ENCODE results near the gene SDR42E2.
"Not testable (repeated sequence)": the region's sequence is repeated elsewhere in the genome, so short reads cannot be mapped to it uniquely, and the experiment has no call there.

Gene SDR42E2

GRCh38 chr16:22161999-22162655, at the start of gene SDR42E2:
Gene SDR42E2 (plus strand): TSS chr16:22162506. CDS start chr16:22165583, 3,077 bp downstream.
- peak; percentile 60 for DNase-seq (ENCODE audit: low spot score)

GRCh38 chr16:22116095-22116700, 46.1 kb upstream of the SDR42E2 start:
- no peak for DNase-seq (ENCODE audit: low spot score)

DNA sequence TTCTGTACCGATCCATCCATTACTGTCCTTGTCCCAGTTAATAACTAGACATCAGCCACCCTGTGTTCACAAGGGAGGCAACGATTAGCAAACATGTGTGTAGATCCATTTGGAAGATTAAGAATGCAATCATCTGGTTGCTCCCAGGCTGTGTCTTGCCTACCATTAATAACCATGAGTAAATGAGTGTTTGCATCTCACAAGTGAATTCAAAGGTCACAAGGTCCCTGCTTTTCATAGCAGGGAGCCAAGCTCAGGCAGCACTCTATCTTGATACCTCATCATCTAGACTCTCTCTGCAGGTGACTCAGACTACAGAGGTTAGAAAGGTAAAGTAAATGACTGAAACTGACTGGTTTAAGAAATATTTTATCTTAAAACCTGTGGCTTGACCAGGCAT, 44.7 kb upstream of the SDR42E2 start:
- DNase-seq (ENCODE audit: low spot score) = no peak

DNA sequence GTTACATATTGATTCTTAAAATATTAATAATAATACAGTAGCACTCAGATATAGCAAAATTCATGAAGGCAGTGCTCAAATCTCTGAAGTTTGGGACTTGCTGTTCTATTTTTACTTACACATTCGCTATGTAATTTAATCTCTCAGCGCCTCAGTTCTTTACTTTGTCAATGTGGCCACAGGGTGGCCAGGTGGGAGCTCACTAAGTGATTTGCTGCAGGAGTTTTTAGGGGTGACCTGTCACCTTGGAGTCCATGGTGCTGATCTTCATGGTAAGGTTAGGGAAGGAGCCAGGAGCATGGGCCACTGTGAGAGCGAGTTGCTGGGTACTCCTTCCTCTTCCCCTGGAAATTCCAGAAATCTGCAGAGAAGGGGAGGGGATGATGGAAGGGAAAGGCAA, 41.9 kb upstream of the SDR42E2 start:
- DNase-seq (ENCODE audit: low spot score) = no peak

DNA sequence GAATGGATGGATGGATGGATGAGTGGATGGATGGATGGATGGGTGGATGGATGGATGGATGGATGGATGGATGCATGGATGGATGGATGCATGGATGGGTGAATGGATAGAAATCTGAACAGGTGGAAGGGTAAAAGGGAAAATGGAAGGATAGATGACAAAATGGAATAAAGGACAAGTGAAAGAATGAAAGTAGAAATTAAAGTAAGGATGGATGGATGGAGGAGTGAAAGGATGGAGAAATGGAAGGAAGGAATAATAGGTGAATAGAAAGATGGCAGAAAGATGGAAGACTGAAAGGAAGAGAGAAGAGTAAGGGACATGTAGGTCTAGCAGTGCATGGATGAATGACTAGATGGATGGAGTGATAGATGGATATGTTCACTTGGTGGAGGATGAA, 40.1 kb upstream of the SDR42E2 start:
- DNase-seq (ENCODE audit: low spot score) = no peak

- DNase-seq (ENCODE audit: low spot score) = no peak
Measured at GRCh38 chr16:22123146-22123545, 39.2 kb upstream of the SDR42E2 start.

DNA sequence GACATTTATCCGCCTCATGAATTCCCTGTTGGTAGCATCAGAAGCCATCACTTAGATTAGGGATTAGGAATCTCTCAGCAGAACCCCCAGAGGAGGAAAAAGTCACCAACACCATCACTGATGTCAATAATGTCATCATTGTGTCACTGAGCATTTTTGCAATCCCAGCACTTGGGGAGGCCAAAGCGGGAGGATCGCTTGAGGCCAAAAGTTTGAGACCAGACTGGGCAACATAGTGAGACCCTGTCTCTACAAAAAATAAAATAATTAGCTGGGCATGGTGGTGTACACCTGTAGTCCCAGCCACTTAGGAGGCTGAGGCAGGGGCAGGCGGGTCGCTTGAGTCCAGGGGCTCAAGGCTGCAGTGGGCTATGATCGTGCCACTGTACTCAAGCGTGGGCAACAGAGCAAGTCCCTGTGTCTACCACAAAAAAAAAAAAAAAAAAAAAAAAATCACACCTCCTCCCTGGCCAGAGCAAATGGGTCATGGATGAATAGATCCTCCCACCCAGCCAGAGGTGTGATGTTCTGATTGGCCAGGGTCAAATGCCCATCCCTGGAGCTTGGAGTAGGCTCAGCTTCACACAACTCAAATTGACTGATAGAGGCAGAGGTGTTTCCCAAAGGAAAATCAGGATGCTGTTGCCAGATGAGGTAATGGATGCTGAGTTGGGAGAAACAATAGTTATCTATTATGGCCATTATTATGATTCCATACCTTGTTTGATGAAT, 38.4 kb upstream of the SDR42E2 start:
- DNase-seq (ENCODE audit: low spot score) = no peak

- DNase-seq (ENCODE audit: low spot score) = no peak
Measured at GRCh38 chr16:22124583-22125284, 37.6 kb upstream of the SDR42E2 start.

GRCh38 chr16:22126037-22126558, 36.2 kb upstream of the SDR42E2 start:
- no peak for DNase-seq (ENCODE audit: low spot score)

DNA sequence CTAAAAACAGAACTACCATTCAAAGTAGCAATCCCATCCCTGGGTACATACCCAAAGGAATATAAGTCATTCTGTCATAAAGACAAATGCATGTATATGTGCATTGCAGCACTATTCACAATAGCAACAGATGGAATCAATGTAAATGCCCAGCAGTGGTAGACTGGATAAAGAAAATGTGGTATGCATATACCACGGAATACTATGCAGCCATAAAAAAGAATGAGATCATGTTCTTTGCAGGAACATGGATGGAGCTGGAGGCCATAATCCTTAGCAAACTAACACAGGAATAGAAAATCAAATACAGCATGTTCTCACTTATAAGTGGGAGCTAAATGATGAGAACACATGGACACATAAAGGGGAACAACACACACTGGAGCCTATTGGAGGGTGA, 33.8 kb upstream of the SDR42E2 start:
- not testable (repeated sequence) for DNase-seq (ENCODE audit: low spot score)

GRCh38 chr16:22130528-22130927, 31.8 kb upstream of the SDR42E2 start:
- no peak for DNase-seq (ENCODE audit: low spot score)

GRCh38 chr16:22132801-22133200, 29.5 kb upstream of the SDR42E2 start:
- no peak for DNase-seq (ENCODE audit: low spot score)

- no peak for DNase-seq (ENCODE audit: low spot score)
Measured at GRCh38 chr16:22138482-22138881, 23.8 kb upstream of the SDR42E2 start.

GRCh38 chr16:22139008-22139407, 23.3 kb upstream of the SDR42E2 start:
- DNase-seq (ENCODE audit: low spot score) = no peak

GRCh38 chr16:22139732-22140131, 22.6 kb upstream of the SDR42E2 start:
- DNase-seq (ENCODE audit: low spot score) = no peak

GRCh38 chr16:22141767-22142166, 20.5 kb upstream of the SDR42E2 start:
- no peak for DNase-seq (ENCODE audit: low spot score)

GRCh38 chr16:22144520-22144919, 17.8 kb upstream of the SDR42E2 start:
- DNase-seq (ENCODE audit: low spot score) = no peak

DNA sequence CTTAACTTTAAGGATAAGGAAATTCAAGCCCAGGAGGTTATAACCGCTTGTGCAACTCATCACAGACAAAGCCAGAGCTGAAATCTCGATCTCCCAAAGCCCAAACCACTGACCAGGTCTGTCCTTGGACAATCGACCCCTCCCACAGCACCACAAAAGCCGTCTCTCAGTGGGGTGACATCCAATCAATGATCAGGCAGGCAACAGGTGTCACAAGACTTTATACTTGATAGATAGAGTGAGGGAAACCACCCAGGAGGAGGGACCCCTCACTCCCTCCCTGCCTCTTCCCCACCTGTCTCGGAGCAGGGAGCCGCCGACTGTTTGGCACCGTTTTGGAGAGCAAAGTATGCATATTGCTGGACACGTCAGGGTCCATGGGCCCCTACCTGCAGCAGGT, 14.5 kb upstream of the SDR42E2 start:
- no peak for DNase-seq (ENCODE audit: low spot score)

DNA sequence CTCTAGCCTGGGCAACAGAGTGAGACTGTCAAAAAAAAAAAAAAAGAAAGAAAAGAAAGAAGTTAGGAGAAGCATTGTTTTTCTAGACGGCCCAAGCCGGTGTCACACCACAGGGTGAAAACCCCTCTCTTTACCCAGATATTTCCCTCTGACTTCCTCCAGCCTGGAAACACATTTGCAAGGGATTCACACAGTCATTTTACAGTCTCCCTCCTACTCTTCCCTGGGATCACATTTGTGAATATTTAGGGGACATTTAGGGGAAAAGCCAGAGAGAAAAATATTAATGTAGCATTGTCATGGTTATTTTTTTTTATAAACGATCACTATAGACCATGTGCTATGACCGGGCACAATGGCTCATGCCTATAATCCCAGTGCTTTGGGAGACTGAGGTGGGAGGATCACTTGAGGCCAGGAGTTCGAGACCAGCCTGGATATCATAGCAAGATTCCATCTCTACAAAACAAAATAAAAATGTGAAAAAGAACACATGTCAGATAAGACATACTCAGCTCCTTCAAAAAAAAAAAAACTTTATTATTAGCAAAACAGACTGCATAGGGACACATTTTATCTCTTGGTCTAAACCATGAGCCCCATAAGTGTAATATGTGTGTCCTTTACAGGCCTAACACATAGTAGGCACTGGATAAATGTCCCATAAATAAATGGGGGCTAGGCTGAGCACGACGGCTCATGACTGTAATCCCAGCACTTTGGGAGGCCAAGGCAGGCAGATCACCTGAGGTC, 10.9 kb upstream of the SDR42E2 start:
- DNase-seq (ENCODE audit: low spot score) = no peak

DNA sequence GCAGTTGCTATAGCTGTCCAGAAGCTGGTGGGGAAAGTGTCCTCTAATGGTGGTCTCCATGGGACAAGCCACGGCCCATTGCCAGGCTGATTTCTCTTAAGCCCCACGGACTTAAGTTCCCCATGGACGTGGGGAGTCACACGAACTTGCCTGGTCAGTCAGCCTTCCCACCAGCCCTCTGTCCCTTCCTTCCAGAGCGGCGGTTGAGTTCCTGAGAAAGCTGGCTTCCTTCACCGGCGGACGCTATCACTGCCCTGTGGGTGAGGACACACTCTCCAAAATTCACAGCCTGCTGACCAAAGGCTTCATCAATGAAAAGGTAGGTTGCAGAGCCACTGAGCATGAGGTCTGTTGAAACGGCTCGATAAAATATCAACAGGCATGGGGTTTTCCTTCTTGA, 10.0 kb upstream of the SDR42E2 start:
- DNase-seq (ENCODE audit: low spot score) = no peak

DNA sequence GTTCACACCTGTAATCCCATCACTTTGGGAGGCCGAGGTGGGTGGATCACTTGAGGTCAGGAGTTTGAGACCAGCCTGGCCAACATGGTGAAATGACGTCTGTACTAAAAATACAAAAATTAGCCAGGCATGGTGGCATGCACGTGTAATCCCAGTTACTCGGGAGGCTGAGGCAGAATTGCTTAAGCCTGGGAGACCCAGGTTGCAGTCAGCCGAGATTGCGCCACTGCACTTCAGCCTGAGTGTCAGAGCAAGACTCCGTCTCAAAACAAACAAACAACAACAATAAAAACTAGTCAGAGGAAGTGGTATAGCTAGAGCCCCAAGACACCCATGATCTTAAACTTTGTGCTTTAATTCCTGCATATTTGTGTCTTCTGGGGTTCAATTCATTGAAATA, 9.2 kb upstream of the SDR42E2 start:
- DNase-seq (ENCODE audit: low spot score) = not testable (repeated sequence)

- no peak for DNase-seq (ENCODE audit: low spot score)
Measured at GRCh38 chr16:22161401-22161800, 905 bp upstream of the SDR42E2 start.

Measured in ecto neural progenitor cell (in vitro differentiated cells).